H9 (cell line): ENCODE data around the gene PRSS22. TPM values are rescaled to one million over a fixed set of nuclear protein-coding genes. Genes with fewer than 3 reads are reported as not detected.

Experiments
- DNase-seq: peaks from one replicate; pipeline ENCODE4 v3.0.0-alpha.2; 2017
- H2AFZ ChIP-seq: one replicate; pipeline ENCODE4 v1.6.1; 2013; ENCODE audit warnings: mild to moderate bottlenecking, low read length, control low read depth, moderate library complexity
- H2AK5ac ChIP-seq: 2 replicates; pipeline ENCODE4 v1.6.1; 2013; ENCODE audit warnings: low read length, control low read depth, mixed read lengths; ENCODE audit not compliant: insufficient read length
- H2BK120ac ChIP-seq: one replicate; pipeline ENCODE4 v1.6.1; 2013; ENCODE audit warnings: low read depth, mild to moderate bottlenecking, low read length, control low read depth, inconsistent platforms; ENCODE audit not compliant: poor library complexity, severe bottlenecking
- H2BK12ac ChIP-seq: 2 replicates; pipeline ENCODE4 v1.6.1; 2013; ENCODE audit warnings: low read length, control low read depth, mixed read lengths, low read depth; ENCODE audit not compliant: insufficient read length
- H2BK15ac ChIP-seq: 2 replicates; pipeline ENCODE4 v1.6.1; 2013; ENCODE audit warnings: low read depth, low read length, control low read depth
- H2BK20ac ChIP-seq: one replicate; pipeline ENCODE4 v1.6.1; 2013; ENCODE audit warnings: low read depth, mild to moderate bottlenecking, low read length, control low read depth, inconsistent platforms; ENCODE audit not compliant: poor library complexity, severe bottlenecking
- H2BK5ac ChIP-seq: 2 replicates; pipeline ENCODE4 v1.6.1; 2013; ENCODE audit warnings: low read length, control low read depth, mixed read lengths; ENCODE audit not compliant: insufficient read length
- H3K14ac ChIP-seq: 2 replicates; pipeline ENCODE4 v1.6.1; 2013; ENCODE audit warnings: low read length, control low read depth; ENCODE audit not compliant: insufficient read depth
- H3K18ac ChIP-seq: 2 replicates; pipeline ENCODE4 v1.6.1; 2013; ENCODE audit warnings: low read depth, mild to moderate bottlenecking, mixed read lengths, low read length, control low read depth; ENCODE audit not compliant: insufficient read length
- H3K23ac ChIP-seq: 2 replicates; pipeline ENCODE4 v1.6.1; 2013; ENCODE audit warnings: low read length, control low read depth, mixed read lengths, low read depth; ENCODE audit not compliant: insufficient read length
- H3K23me2 ChIP-seq: 2 replicates; pipeline ENCODE4 v1.6.1; 2013; ENCODE audit warnings: low read depth, mild to moderate bottlenecking, mixed read lengths, low read length, control low read depth; ENCODE audit not compliant: insufficient read length, poor library complexity, severe bottlenecking
- H3K27ac ChIP-seq: 2 replicates; pipeline ENCODE4 v1.5.1; 2013; ENCODE audit warnings: low read length, control low read depth, mixed read lengths, low read depth; ENCODE audit not compliant: insufficient read length
- H3K27me3 ChIP-seq: 2 replicates; pipeline ENCODE4 v1.6.1; 2013; ENCODE audit warnings: low read length, control low read depth, inconsistent platforms; ENCODE audit not compliant: insufficient read depth
- H3K4ac ChIP-seq: 2 replicates; pipeline ENCODE4 v1.6.1; 2013; ENCODE audit warnings: low read depth, mild to moderate bottlenecking, control low read depth, inconsistent platforms, low read length, moderate library complexity
- H3K4me1 ChIP-seq: 2 replicates; pipeline ENCODE4 v1.6.1; 2013; ENCODE audit warnings: low read length, control low read depth, inconsistent platforms; ENCODE audit not compliant: insufficient read depth
- H3K4me2 ChIP-seq: 2 replicates; pipeline ENCODE4 v1.6.1; 2013; ENCODE audit warnings: low read length, control low read depth, mixed read lengths; ENCODE audit not compliant: insufficient read length, insufficient read depth
- H3K56ac ChIP-seq: 2 replicates; pipeline ENCODE4 v1.6.1; 2013; ENCODE audit warnings: low read depth, mild to moderate bottlenecking, mixed read lengths, low read length, control low read depth; ENCODE audit not compliant: insufficient read length
- H3K79me1 ChIP-seq: 2 replicates; pipeline ENCODE4 v1.6.1; 2013; ENCODE audit warnings: low read depth, mild to moderate bottlenecking, moderate library complexity, low read length, control low read depth, inconsistent platforms; ENCODE audit not compliant: insufficient read depth, poor library complexity, severe bottlenecking
- H3K79me2 ChIP-seq: 2 replicates; pipeline ENCODE4 v1.6.1; 2013; ENCODE audit warnings: low read length, control low read depth, inconsistent platforms; ENCODE audit not compliant: insufficient read depth
- H3K9ac ChIP-seq: 2 replicates; pipeline ENCODE4 v1.6.1; 2013; ENCODE audit warnings: low read length, control low read depth, mixed read lengths; ENCODE audit not compliant: insufficient read length; ENCODE audit errors: extremely low read depth
- H3K9me3 ChIP-seq: one replicate; pipeline ENCODE4 v1.6.1; 2013; ENCODE audit warnings: low read depth, low read length, inconsistent platforms; ENCODE audit not compliant: control insufficient read depth
- H3T11ph ChIP-seq: one replicate; pipeline ENCODE4 v1.6.1; 2013; ENCODE audit warnings: mild to moderate bottlenecking, low read length, control low read depth, inconsistent platforms
- H4K20me1 ChIP-seq: one replicate; pipeline ENCODE4 v1.6.1; 2013; ENCODE audit not compliant: control insufficient read depth, insufficient read length, insufficient read depth
- H4K5ac ChIP-seq: 2 replicates; pipeline ENCODE4 v1.6.1; 2013; ENCODE audit warnings: low read depth, mild to moderate bottlenecking, mixed read lengths, low read length, control low read depth; ENCODE audit not compliant: insufficient read length
- H4K8ac ChIP-seq: replicated peaks from 2 replicates; pipeline ENCODE4 v1.6.1; 2013; ENCODE audit warnings: low read length, control low read depth, mixed read lengths, low read depth; ENCODE audit not compliant: insufficient read length
- H4K91ac ChIP-seq: 2 replicates; pipeline ENCODE4 v1.6.1; 2013; ENCODE audit warnings: low read depth, mild to moderate bottlenecking, moderate library complexity, mixed read lengths, low read length, control low read depth; ENCODE audit not compliant: insufficient read length
- H3K27ac Mint-ChIP-seq, 3 experiments: 2 replicates in 2 of 3; 3 replicates in 1 of 3; pipeline ENCODE4 v1.8.0; 2020 to 2021; ENCODE audit warnings: mixed read lengths in 3 of 3, mild to moderate bottlenecking in 1 of 3, moderate library complexity in 1 of 3
- H3K27me3 Mint-ChIP-seq: 2 replicates; pipeline ENCODE4 v1.8.0; 2021; ENCODE audit warnings: low read depth, mild to moderate bottlenecking, moderate library complexity, mixed read lengths
- H3K36me3 Mint-ChIP-seq, 3 experiments: 2 replicates in 2 of 3; 3 replicates in 1 of 3; pipeline ENCODE4 v1.8.0; 2020 to 2021; ENCODE audit warnings: low read depth in 3 of 3, mixed read lengths in 3 of 3; ENCODE audit not compliant: insufficient read depth in 1 of 3
- H3K4me1 Mint-ChIP-seq, 2 experiments: 2 replicates each; pipeline ENCODE4 v1.8.0; 2020; ENCODE audit warnings: mixed read lengths in 2 of 2
- H3K4me3 Mint-ChIP-seq, 2 experiments: 2 replicates in 1 of 2; 3 replicates in 1 of 2; pipeline ENCODE4 v1.8.0; 2020 to 2021; ENCODE audit warnings: mild to moderate bottlenecking in 2 of 2, mixed read lengths in 2 of 2, moderate library complexity in 1 of 2
- H3K9me3 Mint-ChIP-seq, 2 experiments: 2 replicates in 1 of 2; 3 replicates in 1 of 2; pipeline ENCODE4 v1.8.0; 2020; ENCODE audit warnings: mild to moderate bottlenecking in 2 of 2, mixed read lengths in 2 of 2, moderate library complexity in 1 of 2
- CTCF ChIP-seq: fragments of 200-600 bp; sonication (generic); conservative IDR thresholded peaks from 3 replicates; pipeline ENCODE4 v1.8.0; 2021; ENCODE audit warnings: antibody characterized with exemption, mild to moderate bottlenecking
- whole genome bisulfite sequencing: extraction: QIAGEN DNeasy Blood & Tissue Kit; methylation state at CpG from one replicate; pipeline ENCODE4 v1.1.7; 2013; ENCODE audit warnings: missing lambda C conversion rate, low lambda C conversion rate, mixed read lengths; ENCODE audit not compliant: insufficient read length; ENCODE audit errors: extremely low coverage; 5-methylcytosine and 5-hydroxymethylcytosine counted together
- total RNA-seq: library from RNA; stranded (reverse); gene quantifications from 2 replicates; pipeline ENCODE4 v1.2.1, GENCODE V29; 2021

The PRSS22 gene
- total RNA-seq, 1 experiment from 2014 or later: 1.9 TPM

- Histone ChIP-seq H3K27me3 (no peaks in the 10 kb centered on the region), H2BK120ac (no peak overlapping the region), H4K8ac (no peak overlapping the region), H3K4me1 (no peaks in the 10 kb centered on the region; the same call in 1 of the 2 replicates), H2BK15ac (no peak overlapping the region), H3K4ac (no peak overlapping the region), H3K79me2 (no peaks in the 10 kb centered on the region), H3K9me3 (no peaks in the 10 kb centered on the region), H3K4me2 (no peak overlapping the region), H3K18ac (no peak overlapping the region), H2BK12ac (no peak overlapping the region), H3K79me1 (no peaks in the 10 kb centered on the region), H2BK5ac (no peak overlapping the region), H3K27ac (no peak overlapping the region), H2AK5ac (no peak overlapping the region), H3K23me2 (peaks cover 5% of the 10 kb centered on the region), H3K23ac (no peak overlapping the region), H2BK20ac (no peak overlapping the region), H3K9ac (no peak overlapping the region), H3T11ph (no peak overlapping the region), H4K91ac (no peak overlapping the region), H4K5ac (no peak overlapping the region), H2AFZ (no peak overlapping the region), H4K20me1 (no peaks in the 10 kb centered on the region), H3K56ac (no peak overlapping the region), H3K14ac (no peak overlapping the region)
- Mint-ChIP-seq H3K27me3 (peaks cover 20% of the 10 kb centered on the region), H3K36me3 (peaks cover 0 to 11% (median 10%) of the 10 kb centered on the region in 3 experiments; a peak in 6 of 7 replicates), H3K4me1 (peaks cover 5 to 7% of the 10 kb centered on the region in 2 experiments; a peak in 3 of 4 replicates), H3K27ac (no peak overlapping the region), H3K4me3 (no peak overlapping the region), H3K9me3 (peaks cover 14 to 15% of the 10 kb centered on the region in 2 experiments)
- no CpG with 5 or more reads among the region's 5 CpGs for WGBS
- peak; percentile 87 for TF ChIP-seq CTCF
- DNase-seq: no peak
Observed at GRCh38 chr16:2854700-2855309, 3.2 kb downstream of the PRSS22 start.
